Measurements from ENCODE around the gene SEZ6L.
A peak's percentile ranks its signal among the peaks of the same experiment; 100 is the strongest.

DNA sequence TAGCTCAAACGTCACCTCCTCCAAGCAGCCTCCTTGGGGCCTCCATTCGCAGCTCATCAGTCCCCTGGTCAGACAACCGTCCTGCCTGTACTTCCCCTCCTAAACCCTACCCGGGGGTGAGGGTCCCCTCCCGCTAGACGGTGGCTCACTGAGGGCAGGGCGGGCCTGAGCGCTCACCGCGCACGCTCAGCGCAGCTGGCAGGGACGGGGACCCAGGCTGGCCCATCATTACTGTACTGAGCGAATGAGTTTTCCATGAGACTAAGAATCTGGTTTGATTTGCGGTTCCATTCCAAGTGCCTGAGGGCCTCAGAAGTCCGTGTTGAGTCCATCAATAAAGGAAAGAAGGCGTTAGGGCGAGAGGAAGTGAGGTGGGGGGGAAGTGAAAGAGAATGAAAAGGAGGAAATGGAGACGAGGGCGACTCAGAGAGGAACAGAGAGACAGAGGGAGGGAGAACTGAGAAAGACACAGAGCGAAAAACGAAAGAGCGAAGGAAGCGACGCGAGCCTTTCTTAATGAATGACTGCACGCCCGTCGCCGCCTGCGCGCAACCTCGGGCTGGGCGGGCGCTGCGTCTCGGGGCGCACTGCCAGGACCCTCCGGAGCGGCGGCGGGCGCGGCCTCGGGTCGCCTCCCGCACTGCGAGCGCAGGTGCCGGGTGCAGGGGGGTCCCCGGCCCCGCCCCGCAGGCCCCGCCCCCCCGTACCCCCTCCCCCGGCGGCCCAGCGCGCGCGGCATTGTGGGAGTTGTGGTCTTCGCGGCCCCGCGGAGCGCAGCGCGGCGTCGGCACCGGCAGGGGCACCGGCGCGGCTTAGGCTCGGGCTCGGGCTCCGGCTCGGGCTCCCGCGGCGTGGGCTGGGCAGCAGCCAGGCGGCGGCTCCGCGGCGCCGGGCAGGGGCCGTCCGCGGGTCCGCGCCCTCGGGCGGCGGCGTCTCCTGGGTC is 259.5 kb downstream of the SEZ6L start, which contains the start of gene ASPHD2:
- TF ChIP-seq, protein P1, sequence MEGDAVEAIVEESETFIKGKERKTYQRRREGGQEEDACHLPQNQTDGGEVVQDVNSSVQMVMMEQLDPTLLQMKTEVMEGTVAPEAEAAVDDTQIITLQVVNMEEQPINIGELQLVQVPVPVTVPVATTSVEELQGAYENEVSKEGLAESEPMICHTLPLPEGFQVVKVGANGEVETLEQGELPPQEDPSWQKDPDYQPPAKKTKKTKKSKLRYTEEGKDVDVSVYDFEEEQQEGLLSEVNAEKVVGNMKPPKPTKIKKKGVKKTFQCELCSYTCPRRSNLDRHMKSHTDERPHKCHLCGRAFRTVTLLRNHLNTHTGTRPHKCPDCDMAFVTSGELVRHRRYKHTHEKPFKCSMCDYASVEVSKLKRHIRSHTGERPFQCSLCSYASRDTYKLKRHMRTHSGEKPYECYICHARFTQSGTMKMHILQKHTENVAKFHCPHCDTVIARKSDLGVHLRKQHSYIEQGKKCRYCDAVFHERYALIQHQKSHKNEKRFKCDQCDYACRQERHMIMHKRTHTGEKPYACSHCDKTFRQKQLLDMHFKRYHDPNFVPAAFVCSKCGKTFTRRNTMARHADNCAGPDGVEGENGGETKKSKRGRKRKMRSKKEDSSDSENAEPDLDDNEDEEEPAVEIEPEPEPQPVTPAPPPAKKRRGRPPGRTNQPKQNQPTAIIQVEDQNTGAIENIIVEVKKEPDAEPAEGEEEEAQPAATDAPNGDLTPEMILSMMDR (IDR thresholded peaks at IDR 0.05), result no peak
- TF ChIP-seq POLR2A (IDR thresholded peaks at IDR 0.05), result peak; percentile 20 to 32

Measured in adrenal gland (tissue), 5 donors.